Nephron (organoid): ENCODE data around the gene GOLT1A.

ENCODE experiments used
- H3K27ac Mint-ChIP-seq, 3 experiments: 2 replicates each; pipeline ENCODE4 v1.8.0; 2020; ENCODE audit warnings: mixed read lengths in 3 of 3, mild to moderate bottlenecking in 2 of 3, moderate library complexity in 1 of 3
- H3K27me3 Mint-ChIP-seq: 2 replicates; pipeline ENCODE4 v1.8.0; 2021; ENCODE audit warnings: low read depth, mild to moderate bottlenecking, moderate library complexity, mixed read lengths
- H3K36me3 Mint-ChIP-seq: 2 replicates; pipeline ENCODE4 v1.8.0; 2020; ENCODE audit warnings: low read depth, mixed read lengths
- H3K4me1 Mint-ChIP-seq: 2 replicates; pipeline ENCODE4 v1.8.0; 2020; ENCODE audit warnings: mixed read lengths
- H3K4me3 Mint-ChIP-seq, 3 experiments: 2 replicates each; pipeline ENCODE4 v1.8.0; 2020; ENCODE audit warnings: mild to moderate bottlenecking in 3 of 3, mixed read lengths in 3 of 3, moderate library complexity in 2 of 3
- H3K9me3 Mint-ChIP-seq: 2 replicates; pipeline ENCODE4 v1.8.0; 2020; ENCODE audit warnings: mixed read lengths
- TF ChIP-seq, protein P1 (sequence below), 3 experiments: fragments of 200-600 bp; sonication (generic); IDR thresholded peaks; one replicate each; pipeline ENCODE4 v1.5.0; 2021; ENCODE audit warnings: antibody characterized with exemption in 3 of 3; ENCODE audit not compliant: unreplicated experiment in 3 of 3

GOLT1A gene

GRCh38 chr1:204223129-204223860 is 9.5 kb upstream of the GOLT1A start:
- H3K27me3 Mint-ChIP-seq, result no peaks in the 10 kb centered on the region
- H3K27ac Mint-ChIP-seq, result peak overlapping the region in 2 of 3 experiments; percentile 68 to 78
- TF ChIP-seq, protein P1, sequence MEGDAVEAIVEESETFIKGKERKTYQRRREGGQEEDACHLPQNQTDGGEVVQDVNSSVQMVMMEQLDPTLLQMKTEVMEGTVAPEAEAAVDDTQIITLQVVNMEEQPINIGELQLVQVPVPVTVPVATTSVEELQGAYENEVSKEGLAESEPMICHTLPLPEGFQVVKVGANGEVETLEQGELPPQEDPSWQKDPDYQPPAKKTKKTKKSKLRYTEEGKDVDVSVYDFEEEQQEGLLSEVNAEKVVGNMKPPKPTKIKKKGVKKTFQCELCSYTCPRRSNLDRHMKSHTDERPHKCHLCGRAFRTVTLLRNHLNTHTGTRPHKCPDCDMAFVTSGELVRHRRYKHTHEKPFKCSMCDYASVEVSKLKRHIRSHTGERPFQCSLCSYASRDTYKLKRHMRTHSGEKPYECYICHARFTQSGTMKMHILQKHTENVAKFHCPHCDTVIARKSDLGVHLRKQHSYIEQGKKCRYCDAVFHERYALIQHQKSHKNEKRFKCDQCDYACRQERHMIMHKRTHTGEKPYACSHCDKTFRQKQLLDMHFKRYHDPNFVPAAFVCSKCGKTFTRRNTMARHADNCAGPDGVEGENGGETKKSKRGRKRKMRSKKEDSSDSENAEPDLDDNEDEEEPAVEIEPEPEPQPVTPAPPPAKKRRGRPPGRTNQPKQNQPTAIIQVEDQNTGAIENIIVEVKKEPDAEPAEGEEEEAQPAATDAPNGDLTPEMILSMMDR (IDR thresholded peaks at IDR 0.05; ENCODE audit: unreplicated experiment in 3 of 3), result no peak
- no peak overlapping the region for H3K4me3 Mint-ChIP-seq
- peaks cover 26% of the 10 kb centered on the region for H3K36me3 Mint-ChIP-seq
- H3K4me1 Mint-ChIP-seq, result peaks cover 24% of the 10 kb centered on the region
- H3K9me3 Mint-ChIP-seq, result no peaks in the 10 kb centered on the region

- Mint-ChIP-seq H3K9me3 (no peaks in the 10 kb centered on the region), H3K4me3 (no peak overlapping the region), H3K36me3 (peaks cover 26% of the 10 kb centered on the region), H3K4me1 (peaks cover 24% of the 10 kb centered on the region), H3K27ac (peak overlapping the region in 2 of 3 experiments; percentile 68 to 78), H3K27me3 (no peaks in the 10 kb centered on the region)
- TF ChIP-seq, protein P1 (IDR thresholded peaks at IDR 0.05; ENCODE audit: unreplicated experiment in 3 of 3), result no peak
Measured at GRCh38 chr1:204222764-204223055, 8.9 kb upstream of the GOLT1A start.

GRCh38 chr1:204222006-204222763 is 8.4 kb upstream of the GOLT1A start:
- Mint-ChIP-seq H3K36me3 (peaks cover 20% of the 10 kb centered on the region), H3K4me1 (peaks cover 21% of the 10 kb centered on the region), H3K9me3 (no peaks in the 10 kb centered on the region), H3K4me3 (no peak overlapping the region), H3K27me3 (no peaks in the 10 kb centered on the region), H3K27ac (peak overlapping the region in 1 of 3 experiments; percentile 78)
- TF ChIP-seq, protein P1 (IDR thresholded peaks at IDR 0.05; ENCODE audit: unreplicated experiment in 3 of 3), result no peak

DNA sequence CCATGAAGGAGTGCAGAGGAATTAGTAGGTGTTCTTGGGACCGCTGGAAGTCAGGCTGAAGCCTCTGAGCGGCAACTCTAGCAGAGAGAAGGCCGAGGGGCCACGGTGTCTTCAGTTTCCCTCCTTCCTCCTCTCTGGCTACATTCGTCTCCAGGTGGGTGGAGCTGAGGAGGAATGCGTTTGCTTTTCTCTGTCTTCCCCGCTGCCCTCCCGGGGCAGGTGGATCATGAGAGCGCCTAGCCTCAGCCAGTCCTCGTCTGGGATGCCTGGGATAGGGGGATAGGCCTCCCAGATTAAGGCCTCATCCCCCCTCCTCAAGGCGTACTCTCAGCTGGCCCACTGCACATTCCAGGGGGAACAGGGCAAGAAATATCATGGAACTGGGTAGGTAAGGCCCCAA is 7.5 kb upstream of the GOLT1A start:
- no peaks in the 10 kb centered on the region for H3K27me3 Mint-ChIP-seq
- H3K9me3 Mint-ChIP-seq, result no peaks in the 10 kb centered on the region
- H3K36me3 Mint-ChIP-seq, result peaks cover 14% of the 10 kb centered on the region
- H3K4me1 Mint-ChIP-seq, result peaks cover 14% of the 10 kb centered on the region
- H3K4me3 Mint-ChIP-seq, result no peak overlapping the region
- TF ChIP-seq, protein P1 (IDR thresholded peaks at IDR 0.05; ENCODE audit: unreplicated experiment in 3 of 3), result no peak
- H3K27ac Mint-ChIP-seq, result no peak overlapping the region

DNA sequence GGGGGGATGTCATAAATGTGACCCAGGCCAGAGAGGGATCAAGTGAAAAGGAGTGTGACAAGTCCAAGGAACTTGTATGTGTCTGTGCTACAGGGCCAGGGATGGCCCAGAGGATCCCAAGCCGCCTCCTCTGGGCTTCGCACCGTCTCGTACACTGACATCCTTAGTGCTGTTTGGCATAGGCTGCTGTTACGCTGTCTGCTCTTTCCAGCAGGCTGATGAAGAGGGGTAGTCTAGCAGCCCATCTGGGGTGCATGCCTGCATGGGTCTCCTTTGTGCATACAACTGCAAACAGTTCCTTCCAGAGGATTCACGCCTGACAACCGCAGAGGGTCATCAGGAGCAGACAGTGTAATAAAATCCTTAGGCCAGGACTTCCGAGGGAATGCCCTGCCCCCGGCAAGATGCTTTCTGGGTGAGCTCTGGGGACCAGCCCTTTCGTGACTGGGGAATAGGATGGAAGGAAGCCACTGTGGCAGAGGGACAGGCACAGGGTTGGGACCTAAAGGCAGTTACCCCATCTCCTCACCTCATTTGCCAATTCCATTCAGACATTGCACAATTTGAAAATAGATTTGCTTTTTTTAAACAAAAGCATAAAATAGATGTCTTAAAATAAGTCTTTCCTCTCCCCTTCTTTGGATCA is 6.3 kb upstream of the GOLT1A start:
- TF ChIP-seq, protein P1 (IDR thresholded peaks at IDR 0.05; ENCODE audit: unreplicated experiment in 3 of 3), result no peak
- peak overlapping the region in 1 of 3 experiments; percentile 11 for H3K27ac Mint-ChIP-seq
- no peak overlapping the region for H3K4me3 Mint-ChIP-seq
- no peaks in the 10 kb centered on the region for H3K27me3 Mint-ChIP-seq
- peaks cover 13% of the 10 kb centered on the region for H3K36me3 Mint-ChIP-seq
- H3K4me1 Mint-ChIP-seq, result peaks cover 13% of the 10 kb centered on the region
- H3K9me3 Mint-ChIP-seq, result no peaks in the 10 kb centered on the region
